ENCODE measurements around the gene PLOD2. TPM values are rescaled to one million over a fixed set of nuclear protein-coding genes. Genes with fewer than 3 reads are reported as not detected.

Gene PLOD2
- total RNA-seq: 10 to 100 TPM; 32.7 to 65.4 (median 41.3) TPM
- polyA plus RNA-seq: 10 to 100 TPM; 29.6 to 39.6 TPM
- long read RNA-seq, donor 1, transcript PLOD2-201 (20 exons, 3,732 nt): major isoform, 17 of 39 reads
- long read RNA-seq, donor 1, partial matches to known transcripts: 8 of 39 reads
- long read RNA-seq, donor 1, other reads (novel, unspliced or antisense): 9 of 39 reads
- long read RNA-seq, donor 2, transcript PLOD2-201 (20 exons, 3,732 nt): major isoform, 7 of 30 reads
- long read RNA-seq, donor 2, transcript PLOD2-202 (19 exons, 3,665 nt): major isoform, 7 of 30 reads
- long read RNA-seq, donor 2, partial matches to known transcripts: 16 of 30 reads
- long read RNA-seq, donor 2, other reads (novel, unspliced or antisense): 0 of 30 reads
- long read RNA-seq, donor 3, transcript PLOD2-202 (19 exons, 3,665 nt): minor isoform, 8 of 86 reads
- long read RNA-seq, donor 3, transcript PLOD2-201 (20 exons, 3,732 nt): major isoform, 54 of 86 reads
- long read RNA-seq, donor 3, partial matches to known transcripts: 0 of 86 reads
- long read RNA-seq, donor 3, other reads (novel, unspliced or antisense): 20 of 86 reads

- Histone ChIP-seq H3K9me3 (no peaks in the 10 kb centered on the region), H3K27me3 (no peaks in the 10 kb centered on the region), H3K4me3 (peak within 1 kb of the TSS; percentile 83), H3K4me1 (ENCODE audit: insufficient read depth) (peaks cover 3% of the 10 kb centered on the region), H3K36me3 (no peaks in the 10 kb centered on the region), H3K27ac (peak within 1 kb of the TSS; percentile 89 to 98)
- intact Hi-C loops (cut with DNase I): no loop called here
- 0 to 1% (median 0%) methylated on average over 38 to 74 of the region's 74 CpGs for WGBS, 3 donors
- TF ChIP-seq CTCF (IDR thresholded peaks at IDR 0.05) (peak in 1 of 3 donors; percentile 30), POLR2A (IDR thresholded peaks at IDR 0.05) (peak; percentile 83), EP300 (IDR thresholded peaks at IDR 0.05) (no peak)
- DNase-seq: peak; percentile 80 to 89 (median 86)
Measured at GRCh38 chr3:146160964-146161662, at the start of gene PLOD2. Gene PLOD2, minus strand, starts transcription at chr3:146161184. Its CDS starts 195 bp downstream, at chr3:146160989.

- DNase-seq: no peak
- H3K27ac ChIP-seq: no peak overlapping the region
Measured at GRCh38 chr3:146209371-146209770, 48.4 kb upstream of the PLOD2 start.

GRCh38 chr3:146203776-146204175 lies 42.8 kb upstream of the PLOD2 start:
- Histone ChIP-seq H3K27me3 (no peaks in the 10 kb centered on the region), H3K4me1 (ENCODE audit: insufficient read depth) (no peaks in the 10 kb centered on the region), H3K27ac (no peak overlapping the region), H3K9me3 (no peaks in the 10 kb centered on the region), H3K4me3 (no peak overlapping the region), H3K36me3 (no peaks in the 10 kb centered on the region)
- intact Hi-C loops (cut with DNase I): no loop called here
- DNase-seq: no peak
- no peak for TF ChIP-seq POLR2A (IDR thresholded peaks at IDR 0.05)
- no peak for TF ChIP-seq CTCF (IDR thresholded peaks at IDR 0.05)
- no peak for TF ChIP-seq EP300 (IDR thresholded peaks at IDR 0.05)

More at GRCh38 chr3:146209371-146209770, 48.4 kb upstream of the PLOD2 start:
- Histone ChIP-seq H3K27me3 (no peaks in the 10 kb centered on the region), H3K9me3 (no peaks in the 10 kb centered on the region), H3K4me3 (no peak overlapping the region), H3K36me3 (no peaks in the 10 kb centered on the region), H3K4me1 (ENCODE audit: insufficient read depth) (no peaks in the 10 kb centered on the region)
- intact Hi-C loops (cut with DNase I): no loop called here
- TF ChIP-seq CTCF (IDR thresholded peaks at IDR 0.05) (no peak), POLR2A (IDR thresholded peaks at IDR 0.05) (no peak), EP300 (IDR thresholded peaks at IDR 0.05) (no peak)

- intact Hi-C loops (cut with DNase I): no loop called here
- 80 to 90% (median 85%) methylated on average over 2 of the region's 2 CpGs for WGBS, 3 donors
Measured at GRCh38 chr3:146200461-146201220, 39.7 kb upstream of the PLOD2 start.

More at GRCh38 chr3:146200461-146201220, 39.7 kb upstream of the PLOD2 start:
- Histone ChIP-seq H3K27me3 (no peaks in the 10 kb centered on the region), H3K9me3 (no peaks in the 10 kb centered on the region), H3K36me3 (no peaks in the 10 kb centered on the region), H3K4me3 (no peak overlapping the region), H3K27ac (no peak overlapping the region), H3K4me1 (ENCODE audit: insufficient read depth) (no peaks in the 10 kb centered on the region)
- TF ChIP-seq CTCF (IDR thresholded peaks at IDR 0.05): no peak
- no peak for TF ChIP-seq POLR2A (IDR thresholded peaks at IDR 0.05)
- TF ChIP-seq EP300 (IDR thresholded peaks at IDR 0.05): no peak
- DNase-seq: no peak
